ENCODE measurements around the gene ZNF428.

DNA sequence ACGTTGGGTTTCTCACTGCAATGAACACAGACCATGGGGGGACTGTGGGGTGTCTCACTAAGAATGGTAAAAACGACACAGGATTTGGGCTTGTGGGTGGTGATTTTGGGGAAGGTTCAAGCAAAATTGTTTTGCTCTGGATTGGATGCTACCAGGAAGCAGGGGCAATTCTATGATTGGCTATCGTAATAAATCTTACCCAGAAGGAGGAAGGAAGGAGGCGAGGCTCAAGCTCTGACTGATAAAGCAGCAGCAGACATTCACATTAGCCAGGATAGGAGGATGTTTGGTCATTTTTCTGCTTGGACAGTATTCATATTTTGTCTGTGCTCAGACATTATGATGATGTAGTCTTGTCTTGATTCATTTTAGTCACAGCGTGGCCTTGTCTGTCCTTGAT lies 21.6 kb downstream of the ZNF428 start:
- no peak for TF ChIP-seq POLR2A (IDR thresholded peaks at IDR 0.05; ENCODE audit: low read depth, low read length)
- TF ChIP-seq SPI1 (IDR thresholded peaks at IDR 0.05; ENCODE audit: low read depth, low read length), result no peak

Measured in GM12891 (cell line).